ENCODE data around the gene MBD5.

The MBD5 gene

GRCh38 chr2:148391324-148391723, 370.4 kb downstream of the MBD5 start:
- Histone ChIP-seq H3K4me3 (no peak overlapping the region), H3K27ac (no peak overlapping the region)

GRCh38 chr2:148402786-148403185, 381.9 kb downstream of the MBD5 start:
- H3K4me3 ChIP-seq = no peak overlapping the region
- H3K27ac ChIP-seq = no peak overlapping the region

GRCh38 chr2:148410899-148411298, 390.0 kb downstream of the MBD5 start:
- Histone ChIP-seq H3K27ac (no peak overlapping the region), H3K4me3 (no peak overlapping the region)

GRCh38 chr2:148416248-148416647, 395.4 kb downstream of the MBD5 start:
- Histone ChIP-seq H3K27ac (no peak overlapping the region), H3K4me3 (no peak overlapping the region)

- Histone ChIP-seq H3K27ac (no peak overlapping the region), H3K4me3 (no peak overlapping the region)
Observed at GRCh38 chr2:148430101-148430500, 409.2 kb downstream of the MBD5 start.

- no peak overlapping the region for H3K4me3 ChIP-seq
- no peak overlapping the region for H3K27ac ChIP-seq
Observed at GRCh38 chr2:148447877-148448276, 427.0 kb downstream of the MBD5 start.

GRCh38 chr2:148450531-148450930, 429.6 kb downstream of the MBD5 start:
- H3K4me3 ChIP-seq = no peak overlapping the region
- H3K27ac ChIP-seq = no peak overlapping the region

- Histone ChIP-seq H3K27ac (no peak overlapping the region), H3K4me3 (no peak overlapping the region)
Observed at GRCh38 chr2:148451046-148451445, 430.2 kb downstream of the MBD5 start.

- no peak overlapping the region for H3K27ac ChIP-seq
Observed at GRCh38 chr2:148455791-148456190, 434.9 kb downstream of the MBD5 start.

GRCh38 chr2:148458171-148458570, 437.3 kb downstream of the MBD5 start:
- Histone ChIP-seq H3K27ac (no peak overlapping the region), H3K4me3 (no peak overlapping the region)

More at GRCh38 chr2:148455791-148456190, 434.9 kb downstream of the MBD5 start:
- no peak overlapping the region for H3K4me3 ChIP-seq

GRCh38 chr2:148459377-148459778, 438.5 kb downstream of the MBD5 start:
- no peak overlapping the region for H3K27ac ChIP-seq
- no peak overlapping the region for H3K4me3 ChIP-seq

GRCh38 chr2:148461876-148462275, 441.0 kb downstream of the MBD5 start:
- Histone ChIP-seq H3K27ac (no peak overlapping the region), H3K4me3 (no peak overlapping the region)

- no peak overlapping the region for H3K4me3 ChIP-seq
Observed at GRCh38 chr2:148475626-148476025, 454.7 kb downstream of the MBD5 start.

GRCh38 chr2:148479398-148479797, 458.5 kb downstream of the MBD5 start:
- Histone ChIP-seq H3K27ac (no peak overlapping the region), H3K4me3 (no peak overlapping the region)

More at GRCh38 chr2:148475626-148476025, 454.7 kb downstream of the MBD5 start:
- H3K27ac ChIP-seq = no peak overlapping the region

- Histone ChIP-seq H3K4me3 (no peak overlapping the region), H3K27ac (no peak overlapping the region)
Observed at GRCh38 chr2:148483665-148484064, 462.8 kb downstream of the MBD5 start.

GRCh38 chr2:148484066-148484465, 463.2 kb downstream of the MBD5 start:
- Histone ChIP-seq H3K27ac (no peak overlapping the region), H3K4me3 (no peak overlapping the region)

- Histone ChIP-seq H3K4me3 (no peak overlapping the region), H3K27ac (no peak overlapping the region)
Observed at GRCh38 chr2:148486655-148487054, 465.8 kb downstream of the MBD5 start.

- H3K27ac ChIP-seq = no peak overlapping the region
- no peak overlapping the region for H3K4me3 ChIP-seq
Observed at GRCh38 chr2:148487439-148487838, 466.5 kb downstream of the MBD5 start.

GRCh38 chr2:148490840-148491439, 470.0 kb downstream of the MBD5 start:
- H3K27ac ChIP-seq = no peak overlapping the region
- no peak overlapping the region for H3K4me3 ChIP-seq

GRCh38 chr2:148493822-148494563, 473.1 kb downstream of the MBD5 start:
- Histone ChIP-seq H3K27ac (no peak overlapping the region), H3K4me3 (no peak overlapping the region)

GRCh38 chr2:148495586-148495985, 474.7 kb downstream of the MBD5 start:
- H3K27ac ChIP-seq = no peak overlapping the region
- no peak overlapping the region for H3K4me3 ChIP-seq

GRCh38 chr2:148501545-148501944, 480.7 kb downstream of the MBD5 start:
- no peak overlapping the region for H3K27ac ChIP-seq

More at GRCh38 chr2:148501545-148501944, 480.7 kb downstream of the MBD5 start:
- no peak overlapping the region for H3K4me3 ChIP-seq

All from skin epidermis (tissue), 12 donors.